Fibroblast of skin of back (primary cell): ENCODE results near the gene AGTRAP.

Experiments
- DNase-seq: peaks from one replicate; pipeline ENCODE4 v3.0.0-alpha.2; 2013

AGTRAP gene

DNA sequence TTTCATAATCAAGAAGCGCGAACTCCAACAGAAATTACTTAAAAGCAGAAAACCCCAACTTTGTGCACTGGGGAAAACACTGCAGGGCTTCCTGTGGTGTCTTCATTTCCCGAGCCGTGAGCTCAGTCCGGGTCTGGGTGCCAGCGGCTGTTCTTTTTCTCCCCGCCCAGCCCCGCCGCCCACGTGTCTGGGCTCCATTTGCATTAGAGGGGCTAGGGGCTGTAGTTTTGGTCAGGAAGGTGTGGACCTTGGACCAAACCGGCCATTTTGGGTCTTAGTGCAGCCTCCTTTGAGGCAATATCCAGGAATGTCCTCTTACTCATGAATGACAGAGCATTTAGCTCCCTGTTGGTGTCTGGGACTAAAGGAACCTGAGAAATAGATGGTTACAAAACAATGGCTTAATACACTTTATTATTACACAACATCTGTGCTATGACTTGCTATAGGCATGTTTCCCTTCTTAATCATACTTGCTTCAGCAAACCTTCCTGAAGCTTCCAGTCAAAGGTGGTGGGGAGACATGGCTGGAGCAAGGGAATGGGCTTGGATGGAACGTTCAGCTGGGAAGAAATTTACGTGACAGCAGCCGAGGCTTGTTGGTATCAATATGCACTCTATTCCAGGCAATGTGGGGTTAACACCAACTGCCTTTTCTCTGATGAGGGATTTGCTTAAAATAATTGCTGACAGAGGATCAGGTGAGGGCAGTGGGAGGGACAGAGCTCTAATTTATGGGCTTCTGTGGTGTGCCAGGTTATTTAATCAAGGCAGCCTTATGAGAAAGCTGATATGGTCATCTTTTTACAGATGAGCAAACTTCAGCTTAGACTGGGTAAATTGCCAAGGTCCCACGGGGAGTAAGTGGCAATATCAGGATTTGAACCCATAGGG lies 1.1 kb downstream of the AGTRAP start:
- DNase-seq = peak; percentile 57

DNA sequence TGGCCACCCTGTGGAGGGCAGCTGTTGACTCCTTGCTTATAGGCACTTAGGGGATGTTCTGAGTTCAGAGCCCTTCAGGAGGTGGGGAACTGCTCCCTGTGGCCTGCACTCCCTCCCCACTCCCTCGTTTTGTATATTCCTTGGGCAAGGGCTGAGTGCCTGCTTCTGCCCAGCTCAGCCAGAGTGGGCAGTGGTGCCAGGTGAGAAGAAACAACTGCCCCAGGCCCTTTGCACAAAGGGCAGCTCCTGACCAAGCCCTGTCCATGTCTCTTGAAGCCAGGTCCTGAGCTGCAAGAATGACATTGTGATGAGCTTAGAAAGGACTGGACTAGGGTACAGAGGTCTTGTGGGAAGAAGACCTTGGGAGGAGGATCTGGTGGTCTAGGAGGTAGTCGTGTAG lies 2.2 kb downstream of the AGTRAP start:
- DNase-seq = no peak

DNA sequence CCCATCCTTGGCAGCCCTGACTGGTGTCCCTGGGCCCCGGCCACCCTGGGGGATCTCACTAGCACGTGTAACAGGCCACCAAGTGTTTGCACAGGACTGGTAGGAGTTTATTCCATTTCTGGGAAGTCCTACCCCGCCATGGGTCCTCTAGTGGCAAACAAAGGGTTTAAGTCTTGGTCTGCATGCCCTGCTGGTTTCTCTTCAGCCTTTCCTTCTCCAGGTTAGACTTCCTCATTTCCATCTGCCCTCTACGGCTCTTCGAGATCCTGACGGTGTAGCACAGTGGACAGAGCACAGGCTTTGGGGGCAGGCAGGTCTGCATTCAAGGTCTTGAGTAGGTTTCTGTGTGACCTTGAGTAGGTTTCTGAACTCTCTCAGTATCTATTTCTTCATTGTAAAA lies 2.8 kb downstream of the AGTRAP start:
- no peak for DNase-seq

GRCh38 chr1:11740258-11741192 lies 4.6 kb downstream of the AGTRAP start:
- DNase-seq = no peak

DNA sequence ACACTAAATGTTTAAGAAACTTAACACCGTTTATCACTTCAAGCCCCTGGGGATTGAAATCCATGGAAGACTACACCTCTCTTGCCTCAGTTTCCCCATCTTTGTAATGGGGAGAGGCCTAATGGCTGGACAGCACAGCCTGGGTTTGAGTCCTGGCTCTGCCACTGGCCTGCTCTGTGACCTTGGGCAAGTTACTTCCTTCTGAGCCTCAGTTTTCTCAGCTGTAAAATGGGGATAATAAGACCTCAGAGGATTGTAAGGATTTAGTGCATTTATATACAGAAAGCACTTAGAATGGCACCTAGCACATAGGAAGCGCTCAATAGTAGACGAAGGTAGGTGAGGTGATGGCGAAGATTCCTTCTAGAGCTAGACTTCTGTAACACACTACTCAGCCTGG lies 5.5 kb downstream of the AGTRAP start:
- no peak for DNase-seq

DNA sequence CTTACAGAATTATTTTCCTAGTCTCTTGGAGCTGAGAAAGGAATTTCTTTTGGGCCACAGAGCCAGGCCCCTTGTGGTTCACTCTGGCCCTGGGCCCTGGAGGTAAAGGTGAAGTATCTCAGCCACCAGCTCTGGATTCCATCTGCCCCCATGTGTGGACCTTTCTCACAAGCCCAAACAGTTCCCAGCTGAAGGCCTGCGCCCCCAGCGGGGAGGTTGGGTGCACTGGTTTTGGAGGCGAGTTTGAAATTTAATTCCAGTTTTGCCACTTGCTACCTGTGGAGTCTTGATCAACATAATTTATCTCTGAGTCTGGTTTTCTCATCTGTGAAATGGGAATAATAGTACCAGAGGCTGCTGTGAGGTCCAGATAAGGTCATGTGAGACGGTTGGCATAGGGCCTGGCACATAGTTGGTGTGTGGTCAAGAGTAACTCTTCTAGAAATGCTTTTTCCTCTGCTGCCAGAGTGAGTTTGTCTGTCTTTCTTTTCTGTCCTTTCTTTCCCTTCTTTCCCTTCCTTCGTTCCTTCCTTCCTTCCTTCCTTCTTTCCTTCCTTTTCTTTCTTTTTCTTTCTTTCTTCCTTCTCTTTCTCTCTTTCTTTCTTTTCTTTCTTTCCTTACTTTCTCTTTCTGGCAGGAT lies 6.1 kb downstream of the AGTRAP start:
- no peak for DNase-seq

GRCh38 chr1:11744287-11744686 lies 8.4 kb downstream of the AGTRAP start:
- no peak for DNase-seq

DNA sequence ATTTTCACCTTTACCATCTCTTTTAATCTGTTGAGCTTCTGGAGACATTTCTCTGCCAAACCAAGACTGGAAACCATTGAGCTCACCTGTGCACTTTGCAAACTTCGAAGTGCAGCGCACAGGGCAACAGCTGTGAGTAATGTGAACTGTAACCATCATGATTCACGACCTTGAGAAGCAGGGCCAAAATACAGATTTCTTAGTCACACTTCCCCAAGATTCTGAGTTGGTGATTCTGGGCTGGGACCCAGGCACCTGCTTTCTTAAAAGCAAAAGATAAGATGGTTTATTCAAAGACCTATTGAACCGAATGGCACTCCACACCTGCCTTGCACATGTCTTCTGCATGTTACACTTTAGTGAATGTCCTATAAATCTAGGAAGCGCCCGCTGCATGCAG lies 10.2 kb downstream of the AGTRAP start:
- no peak for DNase-seq

- no peak for DNase-seq
These were observed 11.0 kb downstream of the AGTRAP start for GRCh38 chr1:11746795-11747487.

GRCh38 chr1:11748294-11749202 lies 12.6 kb downstream of the AGTRAP start:
- no peak for DNase-seq

DNA sequence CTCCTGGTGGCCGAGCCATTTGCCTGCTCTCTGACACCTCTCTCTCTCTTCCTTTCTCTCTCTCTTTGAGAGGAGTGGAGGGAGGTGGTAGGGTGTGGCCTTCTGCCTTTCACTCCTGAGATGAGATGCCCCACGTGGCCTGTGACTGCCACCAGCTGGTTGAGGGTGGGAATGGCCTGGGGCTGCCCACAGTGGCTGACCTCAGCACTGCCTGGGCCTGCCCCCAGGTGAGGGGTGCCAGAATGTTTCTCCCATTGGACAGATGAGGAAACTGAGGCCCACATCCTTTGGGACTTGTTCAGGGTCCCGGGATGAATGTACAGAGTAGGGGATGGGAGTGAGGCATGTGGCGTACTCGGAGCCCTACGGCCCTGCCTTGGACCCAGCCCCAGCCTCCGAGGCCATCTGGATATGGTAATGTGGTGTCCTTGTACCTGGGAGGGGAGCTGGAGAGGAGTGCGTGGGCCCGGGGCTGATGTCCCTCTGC lies 13.3 kb downstream of the AGTRAP start:
- no peak for DNase-seq

GRCh38 chr1:11749996-11750395 lies 14.1 kb downstream of the AGTRAP start:
- no peak for DNase-seq

DNA sequence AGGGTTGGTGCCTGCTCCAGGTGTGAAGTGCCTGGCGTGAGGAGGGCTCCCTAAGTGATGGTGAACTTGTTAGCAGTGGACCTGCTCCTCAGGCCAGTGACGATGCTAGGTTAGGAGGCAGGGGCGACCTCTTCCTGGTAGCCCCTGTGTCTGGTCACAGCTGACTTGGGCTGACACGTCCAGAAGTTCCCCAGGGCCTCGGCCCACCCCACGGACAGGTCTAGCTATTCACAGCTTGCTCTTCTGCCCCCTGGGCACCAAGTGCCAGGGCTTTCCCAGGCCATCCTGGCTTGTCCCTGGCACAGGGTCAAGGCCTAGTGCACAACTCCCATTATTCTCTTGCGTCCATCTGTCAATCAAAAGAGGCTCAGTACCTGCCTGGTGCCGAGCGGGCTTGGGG lies 15.2 kb downstream of the AGTRAP start:
- DNase-seq = no peak

DNA sequence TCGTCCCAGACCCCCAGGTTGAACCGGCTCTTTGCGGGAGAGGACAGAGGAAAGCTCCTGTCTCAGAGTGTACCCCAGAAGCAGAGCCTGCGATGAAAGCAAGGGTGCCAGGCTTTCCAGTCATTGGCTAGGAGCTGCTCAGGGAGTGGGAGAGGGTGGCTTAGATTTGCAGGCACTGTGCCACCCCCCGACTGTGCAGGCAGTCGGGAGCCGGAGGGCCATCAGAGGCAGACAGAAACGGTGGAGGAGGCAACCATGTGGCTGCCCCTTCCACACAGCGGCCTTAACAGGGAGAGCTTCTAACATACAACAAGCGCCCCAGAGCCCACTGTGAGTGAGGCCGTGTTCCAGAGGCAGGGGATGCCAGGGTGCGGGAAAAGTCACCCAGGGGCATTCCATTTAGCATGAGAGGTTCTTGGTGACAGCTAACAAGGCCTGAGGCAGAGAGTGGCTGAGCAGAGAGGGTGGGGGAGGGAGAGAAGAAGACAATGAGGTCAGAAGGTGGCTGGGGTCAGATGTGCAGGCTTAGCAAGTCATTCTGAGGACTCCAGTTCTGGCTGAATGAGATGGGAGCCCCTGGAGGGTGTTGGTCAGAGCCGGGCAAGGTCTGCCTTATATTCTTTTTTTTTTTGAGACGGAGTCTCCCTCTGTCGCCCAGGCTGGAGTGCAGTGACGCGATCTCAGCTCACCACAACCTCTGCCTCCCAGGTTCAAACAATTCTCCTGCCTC lies 16.6 kb downstream of the AGTRAP start:
- no peak for DNase-seq

DNA sequence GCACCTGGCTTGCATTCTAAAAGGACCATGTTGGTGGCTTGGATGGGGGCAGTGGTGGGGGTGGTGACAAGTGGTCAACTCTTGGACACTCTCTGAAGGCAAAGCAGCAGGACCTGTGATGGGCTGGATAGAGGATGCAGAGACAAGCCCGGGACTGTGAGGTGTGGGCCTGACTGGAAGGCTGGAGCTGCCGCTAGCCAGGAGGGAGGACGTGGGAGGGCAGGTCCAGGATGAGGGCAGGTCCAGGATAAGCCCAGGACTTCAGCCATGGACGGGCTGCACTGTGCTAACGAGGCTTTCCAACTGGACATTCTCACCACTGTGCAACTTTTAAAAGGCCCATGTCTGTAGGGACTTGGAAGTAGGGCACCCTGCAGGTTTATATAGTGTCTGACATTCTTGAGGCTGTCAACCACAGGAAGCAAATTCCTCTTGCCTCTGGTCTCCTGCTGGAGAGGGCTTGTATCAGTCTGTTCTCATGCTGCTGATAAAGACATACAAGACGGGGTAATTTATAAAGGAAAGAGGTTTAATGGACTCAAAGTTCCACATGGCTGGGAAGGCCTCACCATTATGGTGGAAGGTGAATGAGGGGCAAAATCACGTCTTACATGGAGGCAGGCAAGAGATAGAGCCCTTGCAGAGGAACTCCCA lies 17.7 kb downstream of the AGTRAP start:
- peak; percentile 58 for DNase-seq

DNA sequence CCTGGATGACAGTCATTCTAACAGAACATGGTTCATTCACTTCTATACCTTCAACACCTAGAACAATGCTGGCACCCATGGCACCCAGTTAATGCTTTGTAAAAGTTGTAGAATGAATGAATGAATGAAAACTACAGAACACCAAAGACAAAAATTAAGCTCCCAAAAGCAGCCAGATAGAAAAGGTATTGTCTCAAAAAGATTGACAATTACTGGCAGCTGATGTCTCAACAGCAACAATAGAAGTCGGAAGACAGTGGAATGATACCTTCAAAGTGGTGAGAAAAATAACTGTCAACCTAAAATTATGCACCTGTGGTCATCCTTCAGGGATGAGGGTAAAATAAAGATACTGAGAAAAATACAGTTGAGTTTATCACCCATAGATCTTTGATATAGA lies 21.1 kb downstream of the AGTRAP start:
- no peak for DNase-seq

- no peak for DNase-seq
These were observed 23.9 kb downstream of the AGTRAP start for GRCh38 chr1:11759791-11760190.

- no peak for DNase-seq
These were observed 25.3 kb downstream of the AGTRAP start for GRCh38 chr1:11761285-11761684.

GRCh38 chr1:11761988-11762406 lies 26.1 kb downstream of the AGTRAP start, which contains the start of gene C1orf167:
Gene C1orf167 (plus strand): TSS chr1:11762193. CDS start chr1:11764401, 2,208 bp downstream.
- DNase-seq = no peak

DNA sequence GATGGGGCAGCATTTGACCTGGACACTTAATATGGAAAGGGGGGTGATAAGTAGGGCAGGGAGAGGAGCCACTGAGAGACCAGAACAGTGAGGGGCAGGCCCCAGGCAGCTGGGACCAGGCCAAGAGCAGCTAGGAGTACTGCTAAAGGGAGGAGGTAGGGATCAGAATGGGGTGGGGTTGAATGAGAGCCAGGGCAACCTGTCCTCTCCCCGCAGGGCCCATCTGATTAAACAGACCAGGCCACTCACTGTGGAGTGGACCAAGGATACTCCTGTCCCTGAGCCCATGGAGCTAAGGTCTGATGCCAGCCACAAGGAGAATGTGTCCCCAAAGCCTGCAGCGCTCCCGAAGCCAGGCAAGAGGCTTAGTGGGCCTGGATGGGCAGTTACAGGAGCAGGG lies 28.2 kb downstream of the AGTRAP start:
- DNase-seq = no peak
